WTC11 (cell line): ENCODE results near the gene DDRGK1. TPM values are rescaled to one million over a fixed set of nuclear protein-coding genes. Genes with fewer than 3 reads are reported as not detected.

Source experiments
- CBFB ChIP-seq: sonication (generic); formaldehyde crosslinking; IDR thresholded peaks from 2 replicates; pipeline ENCODE4 v1.8.1; 2022; ENCODE audit warnings: mild to moderate bottlenecking, low read depth, missing genetic modification reagents
- CTCF ChIP-seq: fragments of 200-600 bp; IDR thresholded peaks from 2 replicates; pipeline ENCODE4 v1.8.0; 2022; ENCODE audit warnings: antibody characterized with exemption
- E2F1 ChIP-seq: sonication (generic); formaldehyde crosslinking; IDR thresholded peaks from 2 replicates; pipeline ENCODE4 v1.8.0; 2022; ENCODE audit warnings: mild to moderate bottlenecking, missing genetic modification reagents
- FOXJ3 ChIP-seq: sonication (generic); formaldehyde crosslinking; IDR thresholded peaks from 2 replicates; pipeline ENCODE4 v1.9.0; 2021; ENCODE audit warnings: missing genetic modification reagents, mild to moderate bottlenecking, borderline replicate concordance
- FOXP1 ChIP-seq: sonication (generic); formaldehyde crosslinking; IDR thresholded peaks from 2 replicates; pipeline ENCODE4 v1.8.0; 2022; ENCODE audit warnings: missing genetic modification reagents, mild to moderate bottlenecking, moderate library complexity, borderline replicate concordance
- GRHL2 ChIP-seq: fragments of 250-450 bp; sonication (Bioruptor Pico); IDR thresholded peaks from 2 replicates; pipeline ENCODE4 v1.8.0; 2022; ENCODE audit warnings: mild to moderate bottlenecking, moderate library complexity; ENCODE audit not compliant: insufficient replicate concordance, severe bottlenecking
- GTF2I ChIP-seq: fragments of 250-450 bp; sonication (Bioruptor Pico); conservative IDR thresholded peaks from 2 replicates; pipeline ENCODE4 v1.4.0; 2021; ENCODE audit warnings: mild to moderate bottlenecking
- MYBL2 ChIP-seq: sonication (generic); formaldehyde crosslinking; IDR thresholded peaks from 2 replicates; pipeline ENCODE4 v1.8.1; 2023; ENCODE audit warnings: mild to moderate bottlenecking, moderate library complexity, missing genetic modification reagents
- NR1H2 ChIP-seq: sonication (generic); formaldehyde crosslinking; IDR thresholded peaks from 2 replicates; pipeline ENCODE4 v1.9.0; 2021; ENCODE audit warnings: mild to moderate bottlenecking, moderate library complexity, missing genetic modification reagents
- SMAD4 ChIP-seq: sonication (generic); formaldehyde crosslinking; IDR thresholded peaks from 2 replicates; pipeline ENCODE4 v1.8.0; 2022; ENCODE audit warnings: mild to moderate bottlenecking, missing genetic modification reagents
- SP1 ChIP-seq: sonication (generic); formaldehyde crosslinking; conservative IDR thresholded peaks from 2 replicates; pipeline ENCODE4 v1.8.1; 2022; ENCODE audit warnings: missing genetic modification reagents
- TCF7 ChIP-seq: sonication (generic); formaldehyde crosslinking; IDR thresholded peaks from 2 replicates; pipeline ENCODE4 v1.8.0; 2022; ENCODE audit warnings: mild to moderate bottlenecking, low read depth, missing genetic modification reagents, moderate library complexity
- ZBTB43 ChIP-seq: sonication (generic); formaldehyde crosslinking; IDR thresholded peaks from 2 replicates; pipeline ENCODE4 v1.8.1; 2023; ENCODE audit warnings: mild to moderate bottlenecking, missing genetic modification reagents
- ZNF263 ChIP-seq: sonication (generic); formaldehyde crosslinking; IDR thresholded peaks from 2 replicates; pipeline ENCODE4 v1.8.1; 2022; ENCODE audit warnings: low read depth, mild to moderate bottlenecking, moderate library complexity, missing genetic modification reagents
- ZNF317 ChIP-seq: sonication (generic); formaldehyde crosslinking; IDR thresholded peaks from 2 replicates; pipeline ENCODE4 v1.8.1; 2023; ENCODE audit warnings: low read depth, mild to moderate bottlenecking, moderate library complexity, missing genetic modification reagents, borderline replicate concordance
- ZNF396 ChIP-seq: fragments of 250-450 bp; sonication (Bioruptor Pico); IDR thresholded peaks from 2 replicates; pipeline ENCODE4 v1.8.0; 2021; ENCODE audit warnings: mild to moderate bottlenecking, moderate library complexity, borderline replicate concordance
- ZNF416 ChIP-seq: fragments of 250-450 bp; sonication (Bioruptor Pico); IDR thresholded peaks from 2 replicates; pipeline ENCODE4 v1.9.0; 2021; ENCODE audit warnings: mild to moderate bottlenecking, inconsistent platforms
- total RNA-seq: library from RNA; stranded (reverse); gene quantifications from 3 replicates; pipeline ENCODE4 v1.2.3, GENCODE V29; 2021
- TF ChIP-seq, protein P1 (sequence below): sonication (generic); formaldehyde crosslinking; IDR thresholded peaks from 2 replicates; pipeline ENCODE4 v1.8.1; 2022; ENCODE audit warnings: low read depth, missing genetic modification reagents, borderline replicate concordance
- TF ChIP-seq, protein P2 (sequence below): sonication (generic); formaldehyde crosslinking; IDR thresholded peaks from 2 replicates; pipeline ENCODE4 v1.8.1; 2022; ENCODE audit warnings: mild to moderate bottlenecking, missing genetic modification reagents, moderate library complexity, borderline replicate concordance
- TF ChIP-seq, protein P3 (sequence below): sonication (generic); formaldehyde crosslinking; IDR thresholded peaks from 2 replicates; pipeline ENCODE4 v1.8.0; 2022; ENCODE audit warnings: mild to moderate bottlenecking, missing genetic modification reagents
- TF ChIP-seq, protein P4 (sequence below): sonication (generic); formaldehyde crosslinking; IDR thresholded peaks from 2 replicates; pipeline ENCODE4 v1.8.0; 2022; ENCODE audit warnings: mild to moderate bottlenecking, missing genetic modification reagents
- TF ChIP-seq, protein P5 (sequence below): sonication (generic); formaldehyde crosslinking; IDR thresholded peaks from 2 replicates; pipeline ENCODE4 v1.8.0; 2023; ENCODE audit warnings: missing genetic modification reagents
- TF ChIP-seq, protein P6 (sequence below): sonication (generic); formaldehyde crosslinking; IDR thresholded peaks from 2 replicates; pipeline ENCODE4 v1.8.1; 2023; ENCODE audit warnings: mild to moderate bottlenecking, missing genetic modification reagents
- TF ChIP-seq, protein P7 (sequence below): fragments of 250-450 bp; sonication (Bioruptor Pico); IDR thresholded peaks from 2 replicates; pipeline ENCODE4 v2.1.2; 2022; ENCODE audit warnings: mild to moderate bottlenecking, moderate library complexity

Gene DDRGK1
- total RNA-seq, 1 experiment from 2014 or later, result 46.4 TPM

DNA sequence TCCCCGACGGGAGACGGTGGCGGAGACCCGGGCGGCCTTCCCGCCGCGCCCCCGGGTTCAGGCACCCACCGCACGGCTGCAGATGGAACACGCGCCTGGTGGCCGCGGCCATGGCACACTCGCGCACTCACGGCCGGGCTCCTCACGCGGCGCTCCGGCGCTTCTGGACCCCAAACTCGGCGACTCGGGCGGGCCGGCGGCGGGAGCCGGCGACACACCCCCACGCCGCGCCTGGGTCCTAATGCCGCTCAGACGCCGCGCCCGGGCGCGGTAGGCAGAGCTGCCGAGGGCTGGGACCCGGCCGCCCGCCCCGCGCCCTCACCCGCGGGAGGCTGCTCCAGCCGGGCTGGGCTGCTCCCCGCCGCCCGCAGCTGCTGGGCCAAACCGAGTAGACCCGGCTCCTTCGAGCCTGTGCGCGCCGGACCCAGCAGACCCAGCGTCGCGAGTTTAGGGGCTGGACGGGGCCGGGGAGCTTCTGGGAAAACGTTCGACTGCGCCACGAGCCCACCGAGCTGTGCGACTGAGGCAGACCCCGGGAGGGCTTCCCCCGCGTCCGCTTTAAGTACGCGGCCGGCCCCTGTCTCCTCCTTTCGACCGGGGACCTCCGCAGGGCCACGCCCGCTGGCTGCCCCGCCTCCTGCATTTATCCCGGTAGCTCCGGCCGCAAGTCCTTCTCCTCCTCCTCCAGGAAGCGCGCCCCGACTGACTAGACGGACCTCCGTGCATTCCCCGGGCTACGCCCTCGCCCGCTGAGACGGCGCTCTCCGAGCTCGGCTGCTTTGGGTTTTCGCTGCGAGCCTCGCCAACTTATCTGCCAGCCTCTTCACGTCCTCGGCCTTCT lies 34.8 kb upstream of the DDRGK1 start, which contains the start of gene SLC4A11 (continued):
- TF ChIP-seq ZBTB43 (CRISPR knock-in tag), result no peak
- TF ChIP-seq, protein P1, sequence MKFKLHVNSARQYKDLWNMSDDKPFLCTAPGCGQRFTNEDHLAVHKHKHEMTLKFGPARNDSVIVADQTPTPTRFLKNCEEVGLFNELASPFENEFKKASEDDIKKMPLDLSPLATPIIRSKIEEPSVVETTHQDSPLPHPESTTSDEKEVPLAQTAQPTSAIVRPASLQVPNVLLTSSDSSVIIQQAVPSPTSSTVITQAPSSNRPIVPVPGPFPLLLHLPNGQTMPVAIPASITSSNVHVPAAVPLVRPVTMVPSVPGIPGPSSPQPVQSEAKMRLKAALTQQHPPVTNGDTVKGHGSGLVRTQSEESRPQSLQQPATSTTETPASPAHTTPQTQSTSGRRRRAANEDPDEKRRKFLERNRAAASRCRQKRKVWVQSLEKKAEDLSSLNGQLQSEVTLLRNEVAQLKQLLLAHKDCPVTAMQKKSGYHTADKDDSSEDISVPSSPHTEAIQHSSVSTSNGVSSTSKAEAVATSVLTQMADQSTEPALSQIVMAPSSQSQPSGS (CRISPR knock-in tag), result no peak
- TF ChIP-seq NR1H2 (CRISPR knock-in tag), result no peak
- TF ChIP-seq GRHL2 (CRISPR knock-in tag), result no peak
- TF ChIP-seq CTCF, result no peak
- TF ChIP-seq, protein P2, sequence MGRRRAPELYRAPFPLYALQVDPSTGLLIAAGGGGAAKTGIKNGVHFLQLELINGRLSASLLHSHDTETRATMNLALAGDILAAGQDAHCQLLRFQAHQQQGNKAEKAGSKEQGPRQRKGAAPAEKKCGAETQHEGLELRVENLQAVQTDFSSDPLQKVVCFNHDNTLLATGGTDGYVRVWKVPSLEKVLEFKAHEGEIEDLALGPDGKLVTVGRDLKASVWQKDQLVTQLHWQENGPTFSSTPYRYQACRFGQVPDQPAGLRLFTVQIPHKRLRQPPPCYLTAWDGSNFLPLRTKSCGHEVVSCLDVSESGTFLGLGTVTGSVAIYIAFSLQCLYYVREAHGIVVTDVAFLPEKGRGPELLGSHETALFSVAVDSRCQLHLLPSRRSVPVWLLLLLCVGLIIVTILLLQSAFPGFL, result no peak
- TF ChIP-seq, protein P3, sequence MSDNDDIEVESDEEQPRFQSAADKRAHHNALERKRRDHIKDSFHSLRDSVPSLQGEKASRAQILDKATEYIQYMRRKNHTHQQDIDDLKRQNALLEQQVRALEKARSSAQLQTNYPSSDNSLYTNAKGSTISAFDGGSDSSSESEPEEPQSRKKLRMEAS (CRISPR knock-in tag), result no peak; the same call in 1 of the 2 replicates
- TF ChIP-seq, protein P4, sequence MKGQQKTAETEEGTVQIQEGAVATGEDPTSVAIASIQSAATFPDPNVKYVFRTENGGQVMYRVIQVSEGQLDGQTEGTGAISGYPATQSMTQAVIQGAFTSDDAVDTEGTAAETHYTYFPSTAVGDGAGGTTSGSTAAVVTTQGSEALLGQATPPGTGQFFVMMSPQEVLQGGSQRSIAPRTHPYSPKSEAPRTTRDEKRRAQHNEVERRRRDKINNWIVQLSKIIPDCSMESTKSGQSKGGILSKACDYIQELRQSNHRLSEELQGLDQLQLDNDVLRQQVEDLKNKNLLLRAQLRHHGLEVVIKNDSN (CRISPR knock-in tag), result no peak
- peak; percentile 40 for TF ChIP-seq SP1
- no peak for TF ChIP-seq FOXP1
- TF ChIP-seq ZNF416, result no peak
- TF ChIP-seq ZNF263 (CRISPR knock-in tag), result no peak; the same call in 1 of the 2 replicates
- TF ChIP-seq, protein P5, sequence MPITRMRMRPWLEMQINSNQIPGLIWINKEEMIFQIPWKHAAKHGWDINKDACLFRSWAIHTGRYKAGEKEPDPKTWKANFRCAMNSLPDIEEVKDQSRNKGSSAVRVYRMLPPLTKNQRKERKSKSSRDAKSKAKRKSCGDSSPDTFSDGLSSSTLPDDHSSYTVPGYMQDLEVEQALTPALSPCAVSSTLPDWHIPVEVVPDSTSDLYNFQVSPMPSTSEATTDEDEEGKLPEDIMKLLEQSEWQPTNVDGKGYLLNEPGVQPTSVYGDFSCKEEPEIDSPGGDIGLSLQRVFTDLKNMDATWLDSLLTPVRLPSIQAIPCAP, result no peak
- TF ChIP-seq FOXJ3 (CRISPR knock-in tag), result no peak
- TF ChIP-seq MYBL2, result no peak
- no peak for TF ChIP-seq CBFB (CRISPR knock-in tag)
- TF ChIP-seq, protein P6, sequence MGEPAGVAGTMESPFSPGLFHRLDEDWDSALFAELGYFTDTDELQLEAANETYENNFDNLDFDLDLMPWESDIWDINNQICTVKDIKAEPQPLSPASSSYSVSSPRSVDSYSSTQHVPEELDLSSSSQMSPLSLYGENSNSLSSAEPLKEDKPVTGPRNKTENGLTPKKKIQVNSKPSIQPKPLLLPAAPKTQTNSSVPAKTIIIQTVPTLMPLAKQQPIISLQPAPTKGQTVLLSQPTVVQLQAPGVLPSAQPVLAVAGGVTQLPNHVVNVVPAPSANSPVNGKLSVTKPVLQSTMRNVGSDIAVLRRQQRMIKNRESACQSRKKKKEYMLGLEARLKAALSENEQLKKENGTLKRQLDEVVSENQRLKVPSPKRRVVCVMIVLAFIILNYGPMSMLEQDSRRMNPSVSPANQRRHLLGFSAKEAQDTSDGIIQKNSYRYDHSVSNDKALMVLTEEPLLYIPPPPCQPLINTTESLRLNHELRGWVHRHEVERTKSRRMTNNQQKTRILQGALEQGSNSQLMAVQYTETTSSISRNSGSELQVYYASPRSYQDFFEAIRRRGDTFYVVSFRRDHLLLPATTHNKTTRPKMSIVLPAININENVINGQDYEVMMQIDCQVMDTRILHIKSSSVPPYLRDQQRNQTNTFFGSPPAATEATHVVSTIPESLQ, result no peak
- no peak for TF ChIP-seq ZNF396 (CRISPR knock-in tag)
- TF ChIP-seq SMAD4 (CRISPR knock-in tag), result no peak
- no peak for TF ChIP-seq TCF7 (CRISPR knock-in tag)
- TF ChIP-seq, protein P7, sequence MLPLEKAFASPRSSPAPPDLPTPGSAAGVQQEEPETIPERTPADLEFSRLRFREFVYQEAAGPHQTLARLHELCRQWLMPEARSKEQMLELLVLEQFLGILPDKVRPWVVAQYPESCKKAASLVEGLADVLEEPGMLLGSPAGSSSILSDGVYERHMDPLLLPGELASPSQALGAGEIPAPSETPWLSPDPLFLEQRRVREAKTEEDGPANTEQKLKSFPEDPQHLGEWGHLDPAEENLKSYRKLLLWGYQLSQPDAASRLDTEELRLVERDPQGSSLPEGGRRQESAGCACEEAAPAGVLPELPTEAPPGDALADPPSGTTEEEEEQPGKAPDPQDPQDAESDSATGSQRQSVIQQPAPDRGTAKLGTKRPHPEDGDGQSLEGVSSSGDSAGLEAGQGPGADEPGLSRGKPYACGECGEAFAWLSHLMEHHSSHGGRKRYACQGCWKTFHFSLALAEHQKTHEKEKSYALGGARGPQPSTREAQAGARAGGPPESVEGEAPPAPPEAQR (CRISPR knock-in tag), result no peak
- no peak for TF ChIP-seq E2F1 (CRISPR knock-in tag)
- TF ChIP-seq GTF2I (CRISPR knock-in tag), result 0 out of 2 replicates have a peak, but pooled peaks have one; percentile 21
- no peak for TF ChIP-seq ZNF317 (CRISPR knock-in tag)
